Osteoblast (primary cell): ENCODE results near the gene NTM. TPM values are rescaled to one million over a fixed set of nuclear protein-coding genes. Genes with fewer than 3 reads are reported as not detected.

Experiments used
- DNase-seq: peaks from one replicate; pipeline ENCODE4 v3.0.0; 2011; ENCODE audit warnings: low spot score, mixed read lengths; ENCODE audit not compliant: insufficient read length; ENCODE audit errors: missing footprints
- H2AFZ ChIP-seq: 2 replicates; pipeline ENCODE4 v1.6.0; 2011; ENCODE audit warnings: mild to moderate bottlenecking, low read length
- H3K27ac ChIP-seq: 2 replicates; pipeline ENCODE4 v1.5.1; 2011; ENCODE audit warnings: mild to moderate bottlenecking, low read depth, low read length, moderate library complexity
- H3K27me3 ChIP-seq: 2 replicates; pipeline ENCODE4 v1.6.0; 2012; ENCODE audit warnings: mild to moderate bottlenecking, control low read depth, inconsistent platforms, low read length, moderate library complexity; ENCODE audit not compliant: insufficient read depth
- H3K36me3 ChIP-seq: 2 replicates; pipeline ENCODE4 v1.5.1; 2011; ENCODE audit warnings: mild to moderate bottlenecking, low read length, control low read depth, moderate library complexity; ENCODE audit not compliant: insufficient read depth
- H3K4me1 ChIP-seq: 2 replicates; pipeline ENCODE4 v1.5.1; 2011; ENCODE audit warnings: mild to moderate bottlenecking, low read length, control low read depth, moderate library complexity; ENCODE audit not compliant: insufficient read depth
- H3K4me2 ChIP-seq: 2 replicates; pipeline ENCODE4 v1.6.0; 2011; ENCODE audit warnings: mild to moderate bottlenecking, low read length; ENCODE audit not compliant: insufficient read depth
- H3K4me3 ChIP-seq: fragments of 200-600 bp; sonication (generic); 3 replicates; pipeline ENCODE4 v1.5.1; 2012; ENCODE audit warnings: mild to moderate bottlenecking, low read length, inconsistent platforms; ENCODE audit not compliant: insufficient read depth
- H3K79me2 ChIP-seq: 2 replicates; pipeline ENCODE4 v1.6.0; 2012; ENCODE audit warnings: mild to moderate bottlenecking, low read length, control low read depth, inconsistent platforms; ENCODE audit not compliant: insufficient read depth
- H3K9me3 ChIP-seq: 2 replicates; pipeline ENCODE4 v1.5.1; 2011; ENCODE audit warnings: low read depth, low read length, control low read depth
- H4K20me1 ChIP-seq: 2 replicates; pipeline ENCODE4 v1.6.0; 2012; ENCODE audit warnings: mild to moderate bottlenecking, low read length, control low read depth; ENCODE audit not compliant: insufficient read depth
- total RNA-seq: library from RNA; depleted of rRNA; stranded (reverse); fragments of >200 nt; gene quantifications from 2 replicates; pipeline ENCODE4 v1.2.3, GENCODE V29; 2012
- TF ChIP-seq, protein P1 (sequence below): IDR thresholded peaks from 2 replicates; pipeline ENCODE4 v1.5.1; 2011; ENCODE audit warnings: mild to moderate bottlenecking, low read depth, low read length, moderate library complexity; ENCODE audit errors: extremely low read depth

The NTM gene
- total RNA-seq, 1 donor: 48.1 TPM

GRCh38 chr11:131852757-131853156 is 482.3 kb downstream of the NTM start:
- H3K27me3 ChIP-seq: peaks cover 25% of the 10 kb centered on the region
- no peaks in the 10 kb centered on the region for H3K79me2 ChIP-seq
- no peak overlapping the region for H3K27ac ChIP-seq
- no peaks in the 10 kb centered on the region for H4K20me1 ChIP-seq
- TF ChIP-seq, protein P1, sequence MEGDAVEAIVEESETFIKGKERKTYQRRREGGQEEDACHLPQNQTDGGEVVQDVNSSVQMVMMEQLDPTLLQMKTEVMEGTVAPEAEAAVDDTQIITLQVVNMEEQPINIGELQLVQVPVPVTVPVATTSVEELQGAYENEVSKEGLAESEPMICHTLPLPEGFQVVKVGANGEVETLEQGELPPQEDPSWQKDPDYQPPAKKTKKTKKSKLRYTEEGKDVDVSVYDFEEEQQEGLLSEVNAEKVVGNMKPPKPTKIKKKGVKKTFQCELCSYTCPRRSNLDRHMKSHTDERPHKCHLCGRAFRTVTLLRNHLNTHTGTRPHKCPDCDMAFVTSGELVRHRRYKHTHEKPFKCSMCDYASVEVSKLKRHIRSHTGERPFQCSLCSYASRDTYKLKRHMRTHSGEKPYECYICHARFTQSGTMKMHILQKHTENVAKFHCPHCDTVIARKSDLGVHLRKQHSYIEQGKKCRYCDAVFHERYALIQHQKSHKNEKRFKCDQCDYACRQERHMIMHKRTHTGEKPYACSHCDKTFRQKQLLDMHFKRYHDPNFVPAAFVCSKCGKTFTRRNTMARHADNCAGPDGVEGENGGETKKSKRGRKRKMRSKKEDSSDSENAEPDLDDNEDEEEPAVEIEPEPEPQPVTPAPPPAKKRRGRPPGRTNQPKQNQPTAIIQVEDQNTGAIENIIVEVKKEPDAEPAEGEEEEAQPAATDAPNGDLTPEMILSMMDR: no peak
- no peaks in the 10 kb centered on the region for H3K9me3 ChIP-seq
- H3K4me2 ChIP-seq: no peak overlapping the region
- H3K36me3 ChIP-seq: no peaks in the 10 kb centered on the region
- no peak overlapping the region for H3K4me3 ChIP-seq
- no peaks in the 10 kb centered on the region for H3K4me1 ChIP-seq
- H2AFZ ChIP-seq: no peak overlapping the region
- DNase-seq: no peak

- H3K4me2 ChIP-seq: no peak overlapping the region
- no peaks in the 10 kb centered on the region for H3K9me3 ChIP-seq
- TF ChIP-seq, protein P1: no peak
- H3K36me3 ChIP-seq: no peaks in the 10 kb centered on the region
- H3K27me3 ChIP-seq: peaks cover 19% of the 10 kb centered on the region
- no peaks in the 10 kb centered on the region for H3K79me2 ChIP-seq
- H4K20me1 ChIP-seq: no peaks in the 10 kb centered on the region
- H3K4me1 ChIP-seq: no peaks in the 10 kb centered on the region
- no peak overlapping the region for H2AFZ ChIP-seq
- no peak overlapping the region for H3K27ac ChIP-seq
- no peak for DNase-seq
- no peak overlapping the region for H3K4me3 ChIP-seq
Measured at GRCh38 chr11:131854391-131854790, 484.0 kb downstream of the NTM start.

DNA sequence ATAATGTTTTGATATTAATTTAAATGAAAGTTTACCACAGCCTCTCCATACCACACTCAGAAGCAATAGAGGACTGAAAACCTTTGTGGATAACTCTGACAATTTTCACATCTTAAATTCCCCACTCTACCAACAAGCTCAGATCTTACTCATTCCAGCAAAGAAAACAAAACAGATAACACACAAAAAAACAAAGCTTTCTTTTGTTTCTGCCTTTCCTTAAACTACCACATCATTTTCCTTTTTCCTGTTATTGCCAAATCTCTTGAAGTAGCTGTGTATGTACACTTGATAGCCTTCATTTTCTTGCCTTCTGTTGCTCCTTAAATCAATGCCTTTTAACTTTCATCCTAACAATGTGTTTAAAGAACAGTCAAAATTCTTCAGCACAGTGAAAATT is 484.9 kb downstream of the NTM start:
- no peak overlapping the region for H3K4me2 ChIP-seq

DNA sequence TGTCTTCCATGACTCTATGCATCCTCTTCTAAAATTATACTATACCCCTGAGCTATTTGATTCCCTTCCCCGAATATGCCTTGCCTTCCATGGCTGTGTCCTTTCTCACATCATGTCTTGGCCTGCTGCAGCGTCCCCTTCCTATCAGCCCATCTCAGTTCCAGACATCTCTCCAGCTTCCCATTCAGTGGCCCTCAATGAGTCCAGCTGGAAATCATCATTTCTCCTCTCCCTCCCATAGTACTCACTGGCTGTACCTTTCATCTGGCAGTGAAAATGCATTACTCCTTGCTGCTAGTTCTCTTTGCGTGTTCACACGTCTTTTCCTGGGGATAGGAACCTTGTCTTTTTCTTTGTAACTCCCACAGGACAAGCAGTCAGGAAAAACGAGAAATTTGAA is 486.8 kb downstream of the NTM start:
- no peak for DNase-seq
- Histone ChIP-seq H3K27ac (no peak overlapping the region), H3K9me3 (no peaks in the 10 kb centered on the region), H2AFZ (no peak overlapping the region), H3K36me3 (no peaks in the 10 kb centered on the region), H3K4me3 (no peak overlapping the region), H3K79me2 (no peaks in the 10 kb centered on the region), H3K27me3 (peaks cover 1% of the 10 kb centered on the region), H3K4me1 (peaks cover 4% of the 10 kb centered on the region), H4K20me1 (no peaks in the 10 kb centered on the region), H3K4me2 (no peak overlapping the region)
- TF ChIP-seq, protein P1: no peak

More for the DNA sequence above, 484.9 kb downstream of the NTM start:
- Histone ChIP-seq H3K9me3 (no peaks in the 10 kb centered on the region), H3K36me3 (no peaks in the 10 kb centered on the region), H3K4me1 (peaks cover 4% of the 10 kb centered on the region), H3K79me2 (no peaks in the 10 kb centered on the region), H3K27ac (no peak overlapping the region), H3K27me3 (peaks cover 17% of the 10 kb centered on the region), H3K4me3 (no peak overlapping the region), H2AFZ (no peak overlapping the region), H4K20me1 (no peaks in the 10 kb centered on the region)
- DNase-seq: no peak
- TF ChIP-seq, protein P1: no peak
